Fibroblast of skin of abdomen (primary cell): ENCODE results near the gene ANGPT4.

Experiments
- DNase-seq: peaks from one replicate; pipeline ENCODE4 v3.0.0-alpha.2; 2013

ANGPT4 gene

DNA sequence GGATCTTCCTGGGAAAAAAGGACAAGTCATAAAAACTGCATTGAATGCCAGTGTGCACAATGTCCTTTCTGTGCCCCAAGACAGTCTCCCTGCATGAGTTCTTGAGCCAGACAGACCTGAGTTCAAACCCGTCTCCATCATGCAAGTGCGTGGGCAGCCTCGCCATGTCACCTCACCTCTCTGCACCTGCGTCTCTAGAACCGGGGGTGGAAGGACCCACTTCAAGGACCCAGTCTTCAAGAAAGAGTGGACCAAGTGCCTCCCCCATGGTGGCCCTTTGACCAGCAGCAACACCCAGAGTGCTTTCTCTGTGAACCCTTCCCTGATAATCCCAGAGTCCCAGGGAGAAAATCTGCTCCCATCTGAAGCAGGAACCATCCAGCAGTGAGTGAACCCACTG, 23.5 kb upstream of the ANGPT4 start:
- DNase-seq: no peak

DNA sequence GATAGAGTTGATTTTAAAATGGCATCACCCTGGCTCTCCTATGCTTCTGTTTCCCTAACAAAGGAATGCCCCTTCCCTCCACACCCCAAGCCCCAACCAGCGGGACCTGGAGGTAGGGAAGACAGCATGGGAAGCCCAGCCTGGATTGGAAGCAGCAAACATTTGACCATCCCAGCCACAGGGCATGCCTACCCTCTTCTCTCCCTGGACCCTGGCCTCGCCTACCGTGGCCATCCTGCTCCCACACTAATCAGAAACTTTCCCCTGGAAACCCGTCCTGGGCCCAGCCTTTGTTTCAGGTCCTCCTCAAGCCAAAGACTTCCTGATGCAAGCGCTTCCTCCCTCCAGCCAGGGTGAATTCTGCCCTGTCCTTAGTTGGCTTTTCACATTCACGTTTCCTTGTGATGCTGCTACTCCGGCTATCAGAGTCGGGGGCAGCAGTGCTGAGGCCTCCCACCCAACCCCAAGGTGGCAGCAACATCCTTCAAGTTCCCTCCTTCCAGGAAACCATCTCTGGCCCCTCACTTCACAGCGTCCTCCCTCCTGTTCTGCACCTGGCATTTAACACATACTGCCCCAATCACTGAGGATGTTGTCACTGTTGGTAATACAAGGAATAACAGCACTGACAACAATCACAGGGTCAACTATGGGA, 18.2 kb upstream of the ANGPT4 start:
- DNase-seq: no peak

DNA sequence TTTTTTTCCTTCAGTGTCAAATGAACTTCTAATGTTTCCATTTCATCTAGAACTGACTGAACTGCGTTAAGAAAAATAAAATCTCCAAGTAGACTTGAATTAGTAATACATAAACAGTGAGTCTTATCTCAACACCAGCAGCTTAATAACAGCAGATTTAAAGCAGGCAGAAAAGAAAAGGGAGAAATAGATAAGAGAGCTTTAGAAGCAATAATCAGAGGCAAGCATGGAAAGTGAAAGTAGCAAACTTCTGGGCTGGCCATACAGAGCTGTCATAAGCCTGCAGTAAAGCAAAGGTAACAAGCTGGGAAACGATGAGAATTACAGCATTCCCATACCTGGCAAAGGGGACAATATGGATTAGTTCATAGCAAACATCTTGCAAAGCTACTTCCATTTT, 16.9 kb upstream of the ANGPT4 start:
- DNase-seq: no peak

DNA sequence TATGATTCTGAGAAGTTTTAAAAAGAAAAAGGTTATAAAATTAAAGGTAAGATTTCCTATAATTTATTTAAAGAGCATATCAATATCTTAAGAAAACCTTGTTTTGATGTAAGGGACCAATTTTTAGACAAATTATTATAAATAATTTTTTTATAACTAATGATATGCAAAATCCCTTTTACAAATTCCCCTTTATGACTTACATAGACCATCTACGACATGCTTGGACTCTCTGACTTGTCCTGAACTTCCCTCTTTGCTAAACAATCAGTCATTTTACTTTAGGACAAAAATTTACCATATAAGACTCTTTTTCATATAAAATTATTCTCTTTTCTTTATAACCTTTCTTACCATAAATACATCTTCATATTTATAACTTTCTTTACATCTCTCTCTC, 15.3 kb upstream of the ANGPT4 start:
- DNase-seq: no peak

DNA sequence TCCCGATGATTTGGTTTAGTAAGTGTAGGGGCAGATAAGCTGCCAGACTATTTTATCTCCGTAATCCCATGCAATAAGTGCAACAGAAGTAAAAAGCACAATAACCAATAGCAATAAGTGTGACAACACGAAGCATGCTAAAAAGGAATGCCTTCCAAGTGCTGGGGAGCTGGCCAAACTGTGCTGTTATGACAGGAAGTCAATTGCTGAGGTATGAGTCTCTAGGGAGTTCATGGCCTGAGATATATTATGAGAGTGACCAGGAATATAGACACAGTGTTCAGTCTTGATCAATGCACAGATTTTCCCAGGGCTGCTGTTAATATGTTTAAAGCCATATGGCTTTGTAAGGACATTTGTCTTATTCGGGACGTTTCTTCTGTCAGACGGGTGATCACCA, 10.5 kb upstream of the ANGPT4 start:
- no peak for DNase-seq

DNA sequence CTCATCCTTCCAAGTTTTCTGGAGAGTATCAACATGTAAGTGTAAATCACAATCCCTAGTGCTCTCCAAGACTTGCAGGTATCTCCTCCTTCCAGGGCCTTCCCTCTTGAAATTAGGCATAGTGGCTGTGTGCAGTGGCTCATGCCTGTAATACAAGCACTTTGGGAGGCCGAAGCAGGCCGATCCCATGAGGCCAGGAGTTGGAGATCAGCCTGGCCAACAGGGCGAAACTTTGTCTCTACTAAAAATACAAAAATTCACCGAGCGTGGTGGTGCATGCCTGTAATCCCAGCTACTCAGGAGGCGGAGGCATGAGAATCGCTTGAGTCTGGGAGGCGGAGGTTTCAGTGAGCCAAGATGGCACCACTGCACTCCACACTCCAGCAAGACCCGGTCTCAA, 9.4 kb upstream of the ANGPT4 start:
- DNase-seq: no peak

DNA sequence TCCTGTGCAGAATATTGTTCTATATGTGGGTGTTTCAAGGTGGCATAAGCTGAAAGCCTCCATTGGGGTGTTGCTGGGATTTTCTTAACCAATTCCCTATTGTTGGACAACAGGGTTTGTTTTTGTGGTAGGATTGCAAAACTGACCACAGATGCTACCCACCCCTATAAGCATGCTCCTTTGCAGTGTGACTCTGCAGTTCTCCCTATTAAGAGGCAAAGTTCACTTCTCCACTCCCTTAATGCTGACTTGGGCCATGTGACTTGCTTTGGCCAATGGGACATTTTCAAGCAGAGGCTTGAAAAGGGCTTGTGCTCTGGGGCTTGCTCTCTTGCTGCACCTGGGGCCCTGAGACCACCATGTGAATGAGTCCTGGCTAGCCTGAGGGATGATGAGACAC, 8.5 kb upstream of the ANGPT4 start:
- no peak for DNase-seq

DNA sequence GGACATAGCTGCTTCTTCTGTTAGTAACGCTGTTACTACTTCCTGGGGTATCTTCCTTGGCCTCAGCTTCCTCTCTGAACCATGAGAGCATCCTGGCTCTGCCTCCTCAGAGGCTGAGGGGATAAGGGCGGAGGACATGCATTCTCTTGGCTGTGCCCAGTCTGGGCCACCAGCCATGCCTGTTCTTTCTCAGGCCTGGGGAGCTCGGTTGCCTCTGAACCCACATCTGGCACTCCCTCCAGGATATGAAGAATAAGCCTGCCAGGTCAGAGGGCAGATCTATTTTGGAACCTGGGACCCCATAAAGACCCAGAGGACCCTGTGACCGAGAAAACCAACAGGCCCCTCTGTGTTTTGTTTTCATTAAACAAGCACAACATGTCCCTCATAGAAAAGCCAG, 6.6 kb upstream of the ANGPT4 start:
- no peak for DNase-seq

DNA sequence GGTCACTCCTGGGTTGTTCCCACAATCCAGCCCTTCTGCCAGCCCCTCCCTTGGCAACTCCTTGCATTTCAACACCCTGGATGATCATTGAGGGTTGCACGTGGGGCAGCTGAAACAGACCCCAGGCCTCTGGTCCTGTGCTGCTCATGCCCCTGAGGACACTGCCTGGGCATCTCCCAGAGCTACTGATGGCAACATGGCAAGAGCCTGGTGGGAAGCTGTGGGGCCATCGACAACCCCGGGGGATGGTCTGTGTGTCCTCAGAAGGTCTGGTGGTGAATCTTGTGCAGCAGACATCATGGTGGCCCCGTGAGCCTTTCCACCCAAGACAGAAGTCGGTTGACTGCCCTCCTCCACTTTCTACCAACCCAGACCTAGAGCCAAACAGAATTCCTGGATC, 4.9 kb upstream of the ANGPT4 start:
- DNase-seq: no peak

DNA sequence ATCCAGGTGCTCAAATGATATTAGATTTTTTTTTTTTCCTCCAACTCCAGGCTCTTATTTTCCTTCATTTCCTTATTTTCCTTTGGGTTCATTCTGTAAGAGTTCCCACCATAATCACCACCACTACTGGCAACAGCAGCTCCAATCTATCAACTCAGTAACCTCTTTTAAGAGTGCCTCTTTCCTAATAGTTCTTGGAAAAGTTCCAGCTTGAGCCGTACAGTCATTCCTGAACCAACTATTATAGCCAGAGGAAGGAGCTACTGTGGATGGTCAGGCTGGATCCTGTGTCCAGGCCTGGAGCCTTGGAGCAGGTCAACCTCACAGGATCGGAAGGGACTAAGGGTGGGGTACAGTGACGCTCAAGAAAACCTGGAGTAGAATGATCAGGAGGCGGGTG, 4.2 kb upstream of the ANGPT4 start:
- no peak for DNase-seq

DNA sequence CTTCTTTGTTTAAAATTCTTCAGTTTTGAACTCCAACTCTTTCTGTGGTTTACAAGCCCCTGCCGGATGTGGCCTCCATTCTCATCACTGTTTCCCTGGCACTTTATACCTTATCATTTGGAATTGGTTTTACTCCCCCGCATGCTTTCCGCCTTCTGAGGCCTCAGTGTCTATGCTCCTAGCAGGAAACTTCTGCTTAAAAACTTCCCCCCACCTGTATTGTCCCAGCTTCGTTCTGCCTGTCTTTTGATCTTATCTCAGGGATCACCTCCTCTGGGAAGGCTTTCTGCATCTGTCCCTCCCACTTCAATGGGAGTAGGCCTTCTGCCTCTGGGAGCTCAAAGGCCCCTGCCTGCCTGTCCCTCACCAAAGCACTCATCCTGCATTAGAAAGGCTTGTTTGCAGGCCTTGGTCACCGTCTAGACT, 3.4 kb upstream of the ANGPT4 start:
- DNase-seq: no peak

DNA sequence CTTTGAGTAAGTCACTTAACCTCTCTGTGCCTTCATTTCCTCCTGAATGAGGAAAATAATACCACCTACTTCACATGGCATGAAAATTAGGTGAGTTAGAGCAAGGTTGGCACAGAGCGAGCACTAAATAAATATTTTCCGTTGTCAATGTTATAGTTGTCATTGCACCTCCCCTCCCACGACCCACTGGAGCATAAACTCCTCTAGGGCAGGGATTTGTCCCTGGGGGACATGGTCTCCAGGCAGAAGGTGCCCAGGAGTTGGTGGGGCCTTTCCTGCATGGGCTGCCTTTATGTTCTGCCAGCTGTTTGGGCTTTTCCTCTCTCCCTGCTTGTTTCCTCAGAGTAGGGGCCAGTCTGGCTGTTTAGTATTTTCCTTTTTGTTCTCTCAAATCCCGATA, 1.3 kb upstream of the ANGPT4 start:
- no peak for DNase-seq

DNA sequence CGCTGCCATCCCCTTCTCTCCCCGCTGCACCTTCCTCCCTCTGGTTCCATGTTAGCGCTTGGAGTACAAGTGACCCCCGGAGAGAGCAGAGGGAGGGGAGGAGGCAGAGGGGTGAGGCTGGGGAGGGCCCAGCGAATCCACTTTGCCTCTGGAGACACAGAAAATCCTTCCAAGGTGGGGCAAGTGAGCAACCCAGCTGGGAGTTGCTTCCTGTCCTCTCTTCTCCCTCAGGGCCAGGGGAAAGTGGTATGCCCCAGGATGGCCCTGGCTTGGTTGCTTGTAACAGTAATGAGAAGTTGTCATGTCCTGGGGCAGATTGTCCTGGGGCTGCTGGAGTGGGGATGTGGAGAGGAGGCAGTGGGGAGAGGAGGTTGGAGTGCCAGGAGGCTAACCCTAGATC, 691 bp upstream of the ANGPT4 start:
- DNase-seq: no peak

DNA sequence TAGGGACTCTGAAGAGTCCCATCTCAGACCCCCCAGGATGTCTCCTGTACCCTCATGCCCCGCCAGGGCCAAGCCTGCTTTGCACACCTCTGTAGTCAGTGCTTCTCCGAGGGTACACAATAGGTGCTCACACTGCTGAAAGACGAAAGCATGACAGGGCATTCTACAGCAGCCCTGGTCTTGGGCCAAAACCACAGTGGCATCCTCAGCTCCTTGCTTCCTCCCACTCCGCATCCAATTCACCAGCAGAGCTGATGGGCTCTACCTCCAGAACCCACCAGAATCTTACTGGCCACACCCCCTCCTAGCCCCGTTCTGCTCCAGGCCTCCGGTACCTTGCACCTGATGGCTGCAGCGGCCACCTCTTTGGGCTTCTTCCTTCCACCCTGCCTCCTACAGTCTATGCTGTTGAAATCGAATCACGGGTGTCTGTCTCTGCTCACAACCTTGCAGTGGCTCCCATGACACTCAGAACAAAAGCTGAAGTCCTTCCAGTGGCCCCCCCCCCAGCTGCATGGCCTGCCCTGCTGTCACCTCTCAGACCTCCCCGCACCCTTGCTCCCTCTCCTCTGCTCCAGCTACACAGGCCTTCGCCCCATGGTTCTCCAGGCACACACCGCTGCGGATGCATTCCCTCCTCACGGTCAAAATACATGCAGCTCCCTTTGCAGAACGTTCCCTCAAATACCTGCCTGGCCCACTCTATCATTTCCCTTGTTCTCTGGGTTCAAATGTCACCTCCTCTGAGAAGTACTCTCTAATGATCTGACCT, 1.2 kb downstream of the ANGPT4 start:
- DNase-seq: no peak

DNA sequence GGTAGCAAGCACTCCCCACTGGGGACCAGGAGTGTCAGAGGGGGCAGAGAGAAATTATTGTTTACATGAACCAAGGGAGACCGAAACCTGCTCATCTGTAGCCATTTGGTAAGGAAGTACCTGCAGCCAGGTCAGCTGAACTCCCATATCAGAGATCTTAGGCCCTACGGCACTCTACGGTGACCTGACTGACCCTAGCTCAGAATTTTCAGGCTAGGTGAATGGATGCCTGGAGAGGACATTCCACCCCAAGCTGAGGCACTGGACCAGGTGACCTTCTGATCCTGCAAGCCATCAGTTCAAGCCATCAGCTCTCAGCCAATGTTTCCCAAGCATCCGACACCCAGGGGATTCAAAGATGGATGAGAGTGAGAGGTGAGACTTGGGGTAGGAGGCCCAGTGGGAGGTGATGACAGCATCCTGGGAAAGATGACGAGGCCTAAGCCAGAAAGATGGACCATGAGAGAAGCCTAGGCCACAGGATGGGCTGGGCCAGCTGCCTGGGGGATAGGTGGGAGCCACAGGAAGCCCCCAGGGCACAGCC, 2.8 kb downstream of the ANGPT4 start:
- no peak for DNase-seq

DNA sequence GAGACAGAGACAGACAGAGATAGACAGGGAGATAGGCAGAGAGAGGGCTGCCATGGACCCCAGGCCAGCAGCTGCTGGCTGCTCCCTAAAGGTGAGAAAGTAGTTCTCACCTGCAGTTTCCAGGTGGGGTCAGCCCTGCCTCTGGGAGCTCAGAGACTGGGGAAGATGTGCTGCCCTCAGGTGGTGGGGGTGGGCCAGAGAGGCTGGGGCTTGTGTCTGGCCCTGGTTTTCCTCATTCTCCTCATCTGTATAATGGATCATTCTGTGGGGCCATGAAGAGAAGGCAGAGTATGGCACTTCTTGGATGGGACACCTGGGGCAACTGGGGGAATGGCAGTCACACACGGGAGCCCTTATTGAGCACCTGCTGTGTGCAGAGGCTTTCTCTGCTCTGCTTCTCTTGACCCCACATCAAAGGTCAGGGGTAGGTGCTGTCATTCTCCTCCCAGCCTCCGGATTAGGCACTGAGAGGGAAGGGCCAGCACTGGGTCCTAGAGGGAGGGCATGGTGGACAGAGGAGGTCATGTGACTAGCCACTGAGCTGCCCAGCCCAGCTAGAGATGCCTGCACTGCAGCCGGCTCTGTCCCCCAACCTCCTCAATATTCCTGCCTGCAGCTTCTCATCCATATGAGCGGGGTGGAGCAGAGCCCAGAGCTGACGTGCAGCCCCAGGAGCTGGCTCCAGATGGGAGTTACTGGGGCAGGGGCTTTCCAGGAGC, 4.1 kb downstream of the ANGPT4 start:
- no peak for DNase-seq

DNA sequence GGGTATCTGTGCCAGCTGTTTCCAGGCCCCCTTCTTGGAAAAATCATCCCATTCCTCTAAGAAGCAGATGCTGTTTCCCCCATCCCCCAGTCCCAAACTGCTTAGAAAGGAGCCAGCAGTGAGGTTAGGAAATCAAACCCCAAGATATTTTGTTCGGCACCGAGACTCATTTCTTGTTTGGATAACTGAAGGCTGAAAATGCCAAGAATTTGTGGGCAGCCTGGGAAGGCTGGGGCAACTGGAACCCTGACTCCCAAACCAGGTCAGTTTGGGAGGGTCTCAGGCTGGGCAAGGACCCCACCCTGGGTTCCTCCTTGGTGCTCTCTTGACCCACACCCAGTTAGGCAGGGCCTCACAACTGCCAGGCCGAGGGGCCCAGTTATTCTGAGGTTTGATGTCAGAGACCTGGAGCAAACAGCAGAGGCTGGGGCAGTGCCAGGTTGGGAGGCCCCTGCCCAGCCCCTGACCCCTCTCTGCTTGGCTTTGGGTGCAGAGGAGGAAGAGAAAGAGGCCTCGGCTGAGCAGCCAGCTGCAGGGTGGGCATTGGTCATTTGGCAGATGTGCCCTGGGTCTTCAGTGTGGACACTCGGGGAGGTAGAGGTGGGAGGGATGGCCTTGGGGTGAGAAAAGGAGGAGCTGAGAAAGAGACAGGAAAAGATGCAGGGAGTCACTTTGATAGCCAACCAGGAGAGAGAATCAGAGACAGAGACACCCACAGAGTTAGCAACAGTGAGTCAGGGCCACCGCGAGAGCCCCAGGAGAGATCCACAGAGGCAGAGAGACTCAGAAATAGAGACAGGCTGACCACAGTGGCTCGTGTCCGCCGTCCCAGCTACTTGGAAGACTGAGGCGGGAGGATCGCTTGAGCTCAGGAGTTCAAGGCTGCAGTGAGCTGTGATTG, 5.0 kb downstream of the ANGPT4 start:
- DNase-seq: peak; percentile 4

DNA sequence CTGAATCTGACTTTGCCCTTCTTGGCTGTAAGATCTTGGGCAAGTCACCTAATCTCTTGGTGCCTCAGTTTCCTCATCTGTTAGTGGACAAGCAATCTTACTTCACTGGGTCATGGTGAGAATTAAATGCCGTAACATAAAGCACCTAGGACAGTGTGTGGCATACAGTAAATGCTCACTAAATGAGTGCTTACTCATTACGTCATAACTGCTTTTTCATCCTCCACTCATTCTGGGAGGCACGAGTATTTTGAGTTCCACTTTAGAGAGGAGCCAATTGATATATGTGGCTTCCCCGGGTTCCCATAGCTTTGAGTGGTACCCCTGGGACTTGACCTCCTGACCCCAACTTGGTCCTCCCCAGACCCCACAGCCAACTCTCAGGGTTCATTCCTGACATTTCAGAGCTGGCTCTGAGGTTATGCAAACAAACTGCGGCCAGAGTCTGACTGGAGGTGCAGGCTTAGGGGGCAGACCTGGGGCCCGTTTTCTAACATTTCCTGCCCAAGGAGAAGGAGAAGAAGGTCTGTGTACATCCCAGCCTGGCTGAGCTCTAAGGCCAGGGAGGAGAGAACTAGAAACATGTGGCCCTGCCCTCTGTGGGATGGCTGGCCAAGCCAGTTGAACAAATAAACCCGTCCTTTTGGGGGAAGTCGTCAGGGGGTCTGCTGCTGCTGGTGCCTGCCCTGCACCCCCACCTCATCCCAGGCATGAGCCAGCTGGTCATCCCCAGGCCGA, 5.8 kb downstream of the ANGPT4 start:
- no peak for DNase-seq

DNA sequence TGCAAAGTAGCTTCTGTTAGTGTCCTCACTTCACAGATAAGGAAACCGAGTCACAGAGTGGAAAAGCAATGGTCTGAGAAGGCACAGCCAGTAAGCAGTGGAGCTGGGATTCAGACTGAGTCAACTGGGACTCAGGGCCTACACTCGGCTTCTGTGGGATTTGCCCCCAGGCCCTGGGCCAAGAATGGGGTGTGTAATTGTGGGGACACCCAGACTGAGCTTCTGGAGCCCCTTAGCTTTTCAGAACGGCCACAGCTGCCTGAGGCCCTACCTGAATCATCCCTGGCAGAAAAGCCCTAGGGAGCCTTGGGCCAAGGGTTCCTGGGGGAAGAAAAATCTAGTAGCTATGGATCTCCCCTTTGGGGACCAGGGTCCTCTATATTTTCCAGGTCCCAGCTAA, 6.5 kb downstream of the ANGPT4 start:
- DNase-seq: no peak

DNA sequence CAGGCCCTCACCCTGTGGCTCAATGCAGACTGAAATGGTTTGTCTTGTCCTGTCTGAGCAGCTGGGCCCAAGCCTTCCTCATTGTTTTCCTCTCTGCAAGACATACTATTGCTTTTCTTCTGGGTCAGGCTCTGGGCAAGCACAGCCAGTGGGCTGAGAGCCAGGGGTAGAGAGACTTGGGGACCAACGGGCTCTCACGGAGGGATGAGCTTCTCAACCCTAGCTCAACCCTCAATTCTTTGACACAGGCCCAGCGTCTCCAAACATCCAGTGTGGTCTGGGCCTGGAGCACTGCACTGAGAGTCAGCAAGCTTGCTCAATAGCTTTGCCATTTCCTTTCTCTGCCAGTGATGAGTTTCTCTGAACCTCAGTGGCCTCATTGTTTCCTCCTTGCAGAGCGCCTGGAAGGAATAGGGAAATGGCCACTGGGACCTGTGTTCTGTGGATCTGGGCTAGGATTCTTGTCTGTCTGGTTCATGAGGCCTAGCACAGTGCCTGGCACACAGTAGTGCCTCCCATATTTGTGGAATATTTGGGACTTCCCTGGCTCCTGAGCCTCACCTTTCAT, 9.3 kb downstream of the ANGPT4 start:
- no peak for DNase-seq

DNA sequence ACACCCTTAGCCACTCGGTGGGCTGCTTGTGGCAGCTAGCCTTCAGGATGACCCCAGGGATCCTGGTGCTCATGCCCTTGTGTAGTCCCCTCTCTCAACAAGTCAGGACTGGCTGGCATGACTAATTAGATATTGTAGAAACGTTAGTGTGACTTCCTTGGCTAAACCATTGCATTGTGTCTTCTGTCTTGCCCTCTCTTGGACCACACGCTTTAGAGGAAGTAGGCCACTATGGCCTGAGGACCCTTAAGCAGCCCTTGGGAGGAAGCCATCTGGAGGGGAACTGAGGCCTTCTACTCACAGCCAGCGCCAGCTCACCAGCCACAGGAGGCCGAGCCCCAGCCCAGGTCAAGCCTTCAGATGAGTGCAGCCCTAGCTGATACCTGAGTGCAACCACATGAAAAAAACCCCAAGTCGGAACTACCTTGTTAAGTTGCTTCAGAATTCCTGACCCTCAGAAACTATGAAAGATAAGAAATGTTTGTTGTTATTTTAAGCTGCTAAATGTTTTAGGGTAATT, 10.1 kb downstream of the ANGPT4 start:
- no peak for DNase-seq
